ENCODE measurements around the gene CDK5RAP2.

DNA sequence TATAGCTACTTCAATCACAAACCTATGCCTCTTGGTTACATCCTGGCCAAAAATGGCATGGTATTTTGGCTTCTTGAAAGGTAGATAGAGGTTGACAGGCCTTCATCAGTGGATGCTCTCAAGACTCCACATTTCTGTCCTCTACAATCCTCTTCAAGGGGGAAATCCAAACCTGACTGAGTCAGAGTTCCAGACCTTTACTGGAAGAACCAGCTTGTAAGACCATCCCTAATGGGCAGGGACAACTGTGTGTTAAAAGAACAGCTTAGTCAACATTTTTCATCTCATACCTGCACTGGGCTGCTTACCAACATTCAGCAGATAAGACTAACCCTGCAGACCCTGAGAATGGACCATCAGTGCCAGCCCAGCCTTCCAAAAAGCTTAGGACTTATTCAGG is 155.7 kb downstream of the CDK5RAP2 start:
- TF ChIP-seq, protein P1, sequence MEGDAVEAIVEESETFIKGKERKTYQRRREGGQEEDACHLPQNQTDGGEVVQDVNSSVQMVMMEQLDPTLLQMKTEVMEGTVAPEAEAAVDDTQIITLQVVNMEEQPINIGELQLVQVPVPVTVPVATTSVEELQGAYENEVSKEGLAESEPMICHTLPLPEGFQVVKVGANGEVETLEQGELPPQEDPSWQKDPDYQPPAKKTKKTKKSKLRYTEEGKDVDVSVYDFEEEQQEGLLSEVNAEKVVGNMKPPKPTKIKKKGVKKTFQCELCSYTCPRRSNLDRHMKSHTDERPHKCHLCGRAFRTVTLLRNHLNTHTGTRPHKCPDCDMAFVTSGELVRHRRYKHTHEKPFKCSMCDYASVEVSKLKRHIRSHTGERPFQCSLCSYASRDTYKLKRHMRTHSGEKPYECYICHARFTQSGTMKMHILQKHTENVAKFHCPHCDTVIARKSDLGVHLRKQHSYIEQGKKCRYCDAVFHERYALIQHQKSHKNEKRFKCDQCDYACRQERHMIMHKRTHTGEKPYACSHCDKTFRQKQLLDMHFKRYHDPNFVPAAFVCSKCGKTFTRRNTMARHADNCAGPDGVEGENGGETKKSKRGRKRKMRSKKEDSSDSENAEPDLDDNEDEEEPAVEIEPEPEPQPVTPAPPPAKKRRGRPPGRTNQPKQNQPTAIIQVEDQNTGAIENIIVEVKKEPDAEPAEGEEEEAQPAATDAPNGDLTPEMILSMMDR (conservative IDR thresholded peaks at IDR 0.05 in 1 of 2, IDR thresholded peaks at IDR 0.05 in 1 of 2; ENCODE audit: extremely low read depth in 1 of 2, insufficient read depth in 1 of 2, low read depth in 1 of 2, low read length in 2 of 2) = no peak
- TF ChIP-seq EZH2 (IDR thresholded peaks at IDR 0.05; ENCODE audit: borderline replicate concordance, low read length) = no peak
